HCT116 (cell line): ENCODE measurements around the gene ANXA3.

ENCODE experiments used
- ELF1 ChIP-seq: IDR thresholded peaks from 2 replicates; pipeline ENCODE4 v1.6.1; 2012; ENCODE audit warnings: low read depth, borderline replicate concordance
- RAD21 ChIP-seq: IDR thresholded peaks from 2 replicates; pipeline ENCODE4 v1.6.1; 2012; ENCODE audit warnings: low read depth, mild to moderate bottlenecking
- SP1 ChIP-seq: IDR thresholded peaks from 2 replicates; pipeline ENCODE4 v1.6.1; 2012; ENCODE audit warnings: low read depth
- TF ChIP-seq, protein P1 (sequence below), 3 experiments: fragments of 200-600 bp in 1 of 3; sonication (generic) in 1 of 3; IDR thresholded peaks in 2 of 3; conservative IDR thresholded peaks in 1 of 3; 2 replicates each; pipeline ENCODE4 v1.5.1; 2012 to 2017; ENCODE audit warnings: low read depth in 2 of 3, low read length in 2 of 3, antibody characterized with exemption in 1 of 3, borderline replicate concordance in 1 of 3, control low read depth in 1 of 3, mild to moderate bottlenecking in 1 of 3, mixed read lengths in 1 of 3, mixed run types in 1 of 3, moderate library complexity in 1 of 3; ENCODE audit not compliant: insufficient read depth in 1 of 3

DNA sequence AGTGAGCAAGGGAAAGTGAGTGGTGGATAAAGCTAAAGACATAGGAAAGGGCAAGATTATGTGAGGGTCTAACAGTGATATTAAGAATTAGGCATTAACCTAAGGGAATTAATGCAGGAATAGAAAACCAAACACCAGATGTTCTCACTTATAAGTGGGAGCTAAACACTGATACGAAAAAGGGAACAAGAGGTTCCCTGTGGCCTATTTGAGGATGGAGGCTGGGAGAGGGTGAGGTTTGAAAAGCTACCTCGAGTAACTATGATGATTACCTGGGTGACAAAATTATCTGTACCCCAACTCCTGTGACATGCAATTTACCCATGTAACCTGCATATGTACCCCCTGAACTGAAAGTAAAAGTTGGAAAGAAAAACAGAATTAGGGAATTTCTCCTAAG lies 79.0 kb downstream of the ANXA3 start:
- TF ChIP-seq, protein P1, sequence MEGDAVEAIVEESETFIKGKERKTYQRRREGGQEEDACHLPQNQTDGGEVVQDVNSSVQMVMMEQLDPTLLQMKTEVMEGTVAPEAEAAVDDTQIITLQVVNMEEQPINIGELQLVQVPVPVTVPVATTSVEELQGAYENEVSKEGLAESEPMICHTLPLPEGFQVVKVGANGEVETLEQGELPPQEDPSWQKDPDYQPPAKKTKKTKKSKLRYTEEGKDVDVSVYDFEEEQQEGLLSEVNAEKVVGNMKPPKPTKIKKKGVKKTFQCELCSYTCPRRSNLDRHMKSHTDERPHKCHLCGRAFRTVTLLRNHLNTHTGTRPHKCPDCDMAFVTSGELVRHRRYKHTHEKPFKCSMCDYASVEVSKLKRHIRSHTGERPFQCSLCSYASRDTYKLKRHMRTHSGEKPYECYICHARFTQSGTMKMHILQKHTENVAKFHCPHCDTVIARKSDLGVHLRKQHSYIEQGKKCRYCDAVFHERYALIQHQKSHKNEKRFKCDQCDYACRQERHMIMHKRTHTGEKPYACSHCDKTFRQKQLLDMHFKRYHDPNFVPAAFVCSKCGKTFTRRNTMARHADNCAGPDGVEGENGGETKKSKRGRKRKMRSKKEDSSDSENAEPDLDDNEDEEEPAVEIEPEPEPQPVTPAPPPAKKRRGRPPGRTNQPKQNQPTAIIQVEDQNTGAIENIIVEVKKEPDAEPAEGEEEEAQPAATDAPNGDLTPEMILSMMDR (IDR thresholded peaks at IDR 0.05 in 2 of 3, conservative IDR thresholded peaks at IDR 0.05 in 1 of 3; ENCODE audit: borderline replicate concordance in 1 of 3, insufficient read depth in 1 of 3, low read depth in 2 of 3, low read length in 2 of 3): no peak
- TF ChIP-seq RAD21: no peak
- TF ChIP-seq SP1: no peak
- no peak for TF ChIP-seq ELF1
